ENCODE data around the gene SLC66A2.

Gene SLC66A2

GRCh38 chr18:79901665-79902064 is 49.8 kb downstream of the SLC66A2 start:
- CTCF ChIA-PET = no interaction called here
- no peak for DNase-seq (ENCODE audit: low spot score)
- POLR2A ChIA-PET (ENCODE audit: low non-redundant PET) = no interaction called here
- H3K27ac ChIP-seq = no peak overlapping the region
- TF ChIP-seq CTCF (conservative IDR thresholded peaks at IDR 0.05; ENCODE audit: low read depth) = no peak

GRCh38 chr18:79900610-79901570 is 50.6 kb downstream of the SLC66A2 start:
- no peak overlapping the region for H3K27ac ChIP-seq
- no peak for DNase-seq (ENCODE audit: low spot score)
- ChIA-PET POLR2A (ENCODE audit: low non-redundant PET) (no interaction called here), CTCF (no interaction called here)
- no peak for TF ChIP-seq CTCF (conservative IDR thresholded peaks at IDR 0.05; ENCODE audit: low read depth)

DNA sequence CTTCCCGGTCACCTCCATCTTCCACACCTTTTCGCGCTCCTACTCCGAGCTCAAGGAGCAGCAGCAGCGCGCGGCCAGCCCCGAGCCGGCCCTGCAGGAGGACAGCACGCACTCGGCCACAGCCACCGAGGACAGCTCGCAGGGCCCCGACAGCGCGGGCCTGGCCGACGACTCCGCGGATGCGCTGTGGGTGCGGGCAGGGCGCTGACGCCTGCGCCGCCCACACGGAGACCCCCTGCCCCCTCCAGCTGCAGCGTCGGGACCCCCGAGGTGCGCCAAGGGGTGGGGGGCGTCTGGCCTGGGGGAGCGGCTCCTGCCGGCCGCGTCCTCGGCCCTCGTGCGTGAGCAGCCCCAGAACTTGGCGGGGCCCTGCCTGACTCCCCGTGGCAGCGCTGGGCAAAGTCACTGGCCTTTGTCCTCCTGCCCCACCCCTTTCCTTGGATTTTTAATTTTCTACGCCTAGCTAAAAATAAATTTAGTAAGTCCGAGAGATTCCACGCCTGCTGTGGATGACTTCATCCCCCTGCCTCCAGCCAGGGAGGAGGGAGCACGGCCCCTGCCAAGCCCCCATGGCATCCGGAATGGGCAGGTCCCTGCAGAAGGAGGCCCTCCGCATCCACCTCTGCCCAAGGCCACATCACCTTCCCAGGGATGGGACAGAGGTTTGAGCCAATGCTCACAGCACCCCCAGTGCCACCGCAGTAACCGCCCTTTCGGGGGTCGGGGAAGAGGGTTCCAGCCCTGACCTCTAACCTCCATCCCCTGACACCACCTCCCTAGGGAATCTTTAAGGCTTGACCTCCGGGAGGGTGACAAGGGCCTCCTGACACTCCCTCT is 51.6 kb downstream of the SLC66A2 start:
- ChIA-PET CTCF (no interaction called here), POLR2A (ENCODE audit: low non-redundant PET) (no interaction called here)
- DNase-seq (ENCODE audit: low spot score) = no peak
- no peak overlapping the region for H3K27ac ChIP-seq
- no peak for TF ChIP-seq CTCF (conservative IDR thresholded peaks at IDR 0.05; ENCODE audit: low read depth)

DNA sequence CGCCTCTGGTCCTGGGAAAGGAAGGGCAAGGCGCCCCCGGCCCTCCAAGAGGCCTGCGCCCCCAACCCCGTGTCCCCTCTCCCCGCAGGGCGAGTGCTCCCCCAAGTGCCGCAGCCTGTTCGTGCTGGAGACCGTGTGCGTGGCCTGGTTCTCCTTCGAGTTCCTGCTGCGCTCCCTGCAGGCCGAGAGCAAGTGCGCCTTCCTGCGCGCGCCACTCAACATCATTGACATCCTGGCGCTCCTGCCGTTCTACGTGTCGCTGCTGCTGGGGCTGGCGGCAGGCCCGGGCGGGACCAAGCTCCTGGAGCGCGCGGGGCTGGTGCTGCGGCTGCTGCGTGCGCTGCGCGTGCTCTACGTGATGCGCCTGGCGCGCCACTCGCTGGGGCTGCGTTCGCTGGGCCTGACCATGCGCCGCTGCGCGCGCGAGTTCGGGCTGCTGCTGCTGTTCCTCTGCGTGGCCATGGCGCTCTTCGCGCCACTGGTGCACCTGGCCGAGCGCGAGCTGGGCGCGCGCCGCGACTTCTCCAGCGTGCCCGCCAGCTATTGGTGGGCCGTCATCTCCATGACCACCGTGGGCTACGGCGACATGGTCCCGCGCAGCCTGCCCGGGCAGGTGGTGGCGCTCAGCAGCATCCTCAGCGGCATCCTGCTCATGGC is 52.4 kb downstream of the SLC66A2 start:
- ChIA-PET POLR2A (ENCODE audit: low non-redundant PET) (no interaction called here), CTCF (no interaction called here)
- H3K27ac ChIP-seq = no peak overlapping the region
- no peak for TF ChIP-seq CTCF (conservative IDR thresholded peaks at IDR 0.05; ENCODE audit: low read depth)
- DNase-seq (ENCODE audit: low spot score) = no peak

- POLR2A ChIA-PET (ENCODE audit: low non-redundant PET) = no interaction called here
- DNase-seq (ENCODE audit: low spot score) = no peak
- TF ChIP-seq CTCF (conservative IDR thresholded peaks at IDR 0.05; ENCODE audit: low read depth) = no peak
- no peak overlapping the region for H3K27ac ChIP-seq
- CTCF ChIA-PET = interaction anchor here (0.6 kb wide), 1 partner anchor 69 kb away, joined by 4 read pairs; no protein-coding TSS in a partner anchor
Measured at GRCh38 chr18:79897940-79898625, 53.4 kb downstream of the SLC66A2 start.
